SU-DHL-6 (cell line): ENCODE data around the gene UQCC5.

ENCODE experiments used
- H2AFZ ChIP-seq: fragments of 200-600 bp; sonication (generic); 2 replicates; pipeline ENCODE4 v1.6.1; 2014; ENCODE audit warnings: low read depth, mild to moderate bottlenecking, moderate library complexity, mixed read lengths, antibody characterized with exemption, low read length; ENCODE audit not compliant: severe bottlenecking
- H3F3A ChIP-seq: fragments of 200-600 bp; shearing (Covaris generic); 2 replicates; pipeline ENCODE4 v1.6.0; 2016; ENCODE audit warnings: antibody characterized with exemption, mild to moderate bottlenecking; ENCODE audit not compliant: insufficient read depth
- H3K27ac ChIP-seq: fragments of 200-600 bp; sonication (generic); 2 replicates; pipeline ENCODE4 v1.5.1; 2016; ENCODE audit warnings: low read depth, mild to moderate bottlenecking, low read length, moderate library complexity, mixed read lengths
- H3K27me3 ChIP-seq: fragments of 200-600 bp; sonication (generic), shearing (Covaris generic); 2 replicates; pipeline ENCODE4 v1.6.0; 2014; ENCODE audit warnings: mild to moderate bottlenecking, low read length
- H3K36me3 ChIP-seq: fragments of 200-600 bp; sonication (generic); 2 replicates; pipeline ENCODE4 v1.6.1; 2014; ENCODE audit warnings: mild to moderate bottlenecking, low read length, mixed read lengths
- H3K4me2 ChIP-seq: fragments of 300-600, 200-600 bp; shearing (Covaris generic), sonication (generic); 2 replicates; pipeline ENCODE4 v1.6.0; 2014; ENCODE audit warnings: low read length, low read depth, mild to moderate bottlenecking; ENCODE audit not compliant: poor library complexity, severe bottlenecking
- H3K4me3 ChIP-seq: fragments of 200-600 bp; sonication (generic); 2 replicates; pipeline ENCODE4 v1.5.1; 2014; ENCODE audit warnings: antibody characterized with exemption, low read length, mild to moderate bottlenecking, mixed read lengths; ENCODE audit not compliant: insufficient read depth, poor library complexity, severe bottlenecking
- H3K79me2 ChIP-seq: fragments of 200-600 bp; sonication (generic); 2 replicates; pipeline ENCODE4 v1.6.1; 2014; ENCODE audit warnings: mild to moderate bottlenecking, low read length, moderate library complexity; ENCODE audit not compliant: insufficient read depth
- H3K9ac ChIP-seq: fragments of 200-600 bp; sonication (generic); 2 replicates; pipeline ENCODE4 v1.7.0; 2014; ENCODE audit warnings: mild to moderate bottlenecking, low read length
- H3K9me2 ChIP-seq: fragments of 200-600 bp; sonication (generic); replicated peaks from 2 replicates; pipeline ENCODE4 v1.6.1; 2014; ENCODE audit warnings: low read length; ENCODE audit not compliant: insufficient read depth
- H3K9me3 ChIP-seq: fragments of 200-600 bp; sonication (generic); 2 replicates; pipeline ENCODE4 v1.6.1; 2014; ENCODE audit warnings: low read length, mixed read lengths; ENCODE audit not compliant: insufficient read depth
- H4K20me1 ChIP-seq: fragments of 200-600 bp; sonication (generic); 2 replicates; pipeline ENCODE4 v1.6.1; 2014; ENCODE audit warnings: low read depth, mild to moderate bottlenecking, antibody characterized with exemption, low read length, moderate library complexity, mixed read lengths
- EZH2phosphoT487 ChIP-seq: fragments of 200-600 bp; sonication (generic), shearing (Covaris generic); conservative IDR thresholded peaks from 2 replicates; pipeline ENCODE4 v1.6.1; 2018; ENCODE audit warnings: mild to moderate bottlenecking, antibody characterized with exemption, low read length, moderate library complexity, mixed read lengths
- TF ChIP-seq, protein P1 (sequence below): fragments of 200-600 bp; sonication (generic); IDR thresholded peaks from one replicate; pipeline ENCODE4 v1.5.1; 2017; ENCODE audit warnings: antibody characterized with exemption, mild to moderate bottlenecking, low read length, moderate library complexity; ENCODE audit not compliant: insufficient read depth, poor library complexity, severe bottlenecking

The UQCC5 gene

DNA sequence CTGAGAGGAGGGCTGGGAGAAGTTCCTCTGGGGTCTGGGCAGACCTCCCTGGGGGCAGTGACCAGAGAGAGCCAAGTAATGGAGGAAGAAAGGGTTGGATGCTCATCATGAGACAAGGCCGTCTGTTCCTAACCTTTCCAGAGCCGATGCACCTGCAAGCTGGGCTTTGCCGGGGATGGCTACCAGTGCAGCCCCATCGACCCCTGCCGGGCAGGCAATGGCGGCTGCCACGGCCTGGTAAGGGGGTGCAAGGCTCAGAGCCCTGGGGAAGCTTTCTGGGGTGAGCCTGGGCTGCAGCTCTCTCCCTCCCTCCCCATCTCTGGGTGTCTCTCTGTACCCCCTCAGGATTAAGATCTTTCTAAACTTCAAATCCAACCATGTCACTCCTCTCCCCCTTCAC lies 24.9 kb upstream of the UQCC5 start:
- Histone ChIP-seq H4K20me1 (no peaks in the 10 kb centered on the region), H3K4me2 (no peak overlapping the region), H3K4me3 (no peak overlapping the region), H3K79me2 (no peaks in the 10 kb centered on the region), H3K36me3 (no peaks in the 10 kb centered on the region), H3K9me3 (no peaks in the 10 kb centered on the region), H3K27ac (no peak overlapping the region), H3K9me2 (no peaks in the 10 kb centered on the region), H3F3A (no peaks in the 10 kb centered on the region), H3K27me3 (no peaks in the 10 kb centered on the region), H2AFZ (no peak overlapping the region), H3K9ac (no peak overlapping the region)
- TF ChIP-seq, protein P1, sequence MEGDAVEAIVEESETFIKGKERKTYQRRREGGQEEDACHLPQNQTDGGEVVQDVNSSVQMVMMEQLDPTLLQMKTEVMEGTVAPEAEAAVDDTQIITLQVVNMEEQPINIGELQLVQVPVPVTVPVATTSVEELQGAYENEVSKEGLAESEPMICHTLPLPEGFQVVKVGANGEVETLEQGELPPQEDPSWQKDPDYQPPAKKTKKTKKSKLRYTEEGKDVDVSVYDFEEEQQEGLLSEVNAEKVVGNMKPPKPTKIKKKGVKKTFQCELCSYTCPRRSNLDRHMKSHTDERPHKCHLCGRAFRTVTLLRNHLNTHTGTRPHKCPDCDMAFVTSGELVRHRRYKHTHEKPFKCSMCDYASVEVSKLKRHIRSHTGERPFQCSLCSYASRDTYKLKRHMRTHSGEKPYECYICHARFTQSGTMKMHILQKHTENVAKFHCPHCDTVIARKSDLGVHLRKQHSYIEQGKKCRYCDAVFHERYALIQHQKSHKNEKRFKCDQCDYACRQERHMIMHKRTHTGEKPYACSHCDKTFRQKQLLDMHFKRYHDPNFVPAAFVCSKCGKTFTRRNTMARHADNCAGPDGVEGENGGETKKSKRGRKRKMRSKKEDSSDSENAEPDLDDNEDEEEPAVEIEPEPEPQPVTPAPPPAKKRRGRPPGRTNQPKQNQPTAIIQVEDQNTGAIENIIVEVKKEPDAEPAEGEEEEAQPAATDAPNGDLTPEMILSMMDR, result no peak
- no peak for TF ChIP-seq EZH2phosphoT487

DNA sequence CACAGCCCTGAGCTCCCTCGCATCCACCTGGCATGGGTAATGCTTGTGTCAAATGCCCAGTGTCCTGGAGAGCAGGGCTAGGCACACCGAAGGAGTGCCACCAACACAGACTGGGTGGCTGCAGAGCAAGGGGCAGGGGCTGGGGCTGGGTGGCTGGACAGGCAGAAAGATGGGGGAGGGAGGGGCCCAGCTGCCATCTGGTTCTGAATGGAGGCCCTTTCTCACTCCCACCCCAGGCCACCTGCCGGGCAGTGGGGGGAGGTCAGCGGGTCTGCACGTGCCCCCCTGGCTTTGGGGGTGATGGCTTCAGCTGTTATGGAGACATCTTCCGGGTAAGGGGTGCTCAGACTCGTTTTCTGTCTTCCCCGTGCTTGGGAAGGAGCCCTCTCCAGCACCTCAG lies 24.3 kb upstream of the UQCC5 start:
- TF ChIP-seq EZH2phosphoT487, result no peak
- TF ChIP-seq, protein P1, result no peak
- Histone ChIP-seq H3F3A (no peaks in the 10 kb centered on the region), H3K27me3 (no peaks in the 10 kb centered on the region), H3K36me3 (no peaks in the 10 kb centered on the region), H3K9me2 (no peaks in the 10 kb centered on the region), H3K27ac (no peak overlapping the region), H3K4me2 (no peak overlapping the region), H3K9me3 (no peaks in the 10 kb centered on the region), H4K20me1 (no peaks in the 10 kb centered on the region), H3K9ac (no peak overlapping the region), H3K79me2 (no peaks in the 10 kb centered on the region), H2AFZ (no peak overlapping the region), H3K4me3 (no peak overlapping the region)

DNA sequence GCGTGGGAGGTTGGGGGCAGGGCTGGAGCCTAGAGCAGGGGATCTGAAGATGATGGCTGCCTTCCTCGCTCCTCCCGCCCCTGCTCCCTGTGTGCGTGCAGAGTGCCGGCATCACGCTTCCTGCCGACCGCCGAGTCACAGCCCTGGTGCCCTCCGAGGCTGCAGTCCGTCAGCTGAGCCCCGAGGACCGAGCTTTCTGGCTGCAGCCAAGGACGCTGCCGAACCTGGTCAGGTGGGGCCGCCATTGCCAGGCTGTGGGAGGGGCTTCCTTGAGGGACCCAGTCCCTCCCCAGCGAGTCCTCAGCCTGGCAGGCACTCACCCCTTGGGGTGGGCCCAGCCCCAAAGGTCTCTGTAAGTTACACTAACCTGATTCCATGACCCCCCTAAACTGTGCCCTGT lies 23.7 kb upstream of the UQCC5 start:
- Histone ChIP-seq H2AFZ (no peak overlapping the region), H3K4me2 (no peak overlapping the region), H3K79me2 (no peaks in the 10 kb centered on the region), H3K9ac (no peak overlapping the region), H3F3A (no peaks in the 10 kb centered on the region), H3K4me3 (no peak overlapping the region), H4K20me1 (no peaks in the 10 kb centered on the region), H3K27ac (no peak overlapping the region), H3K9me3 (no peaks in the 10 kb centered on the region), H3K36me3 (no peaks in the 10 kb centered on the region), H3K9me2 (no peaks in the 10 kb centered on the region), H3K27me3 (no peaks in the 10 kb centered on the region)
- TF ChIP-seq, protein P1, result no peak

DNA sequence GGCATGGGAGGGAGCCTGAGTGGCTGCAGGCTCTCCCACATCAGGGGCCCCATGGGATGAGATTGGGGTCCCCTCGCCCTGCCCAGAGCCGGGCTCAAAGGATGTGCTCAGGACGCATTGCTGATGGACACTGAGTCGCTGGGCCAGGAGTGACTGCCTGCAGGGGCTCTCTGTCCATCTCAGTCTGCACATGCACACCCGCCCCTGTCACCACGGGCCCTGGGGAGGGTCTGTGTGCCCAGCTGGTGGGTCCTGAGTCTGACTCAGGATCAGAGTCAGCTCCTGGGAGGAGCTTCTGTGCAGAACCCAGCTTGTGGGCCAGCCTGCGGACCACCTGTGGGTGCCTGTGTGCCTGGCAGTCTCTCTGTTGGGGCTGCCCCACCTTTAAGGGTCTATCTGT lies 23.1 kb upstream of the UQCC5 start:
- Histone ChIP-seq H3K9me3 (no peaks in the 10 kb centered on the region), H3K27me3 (no peaks in the 10 kb centered on the region), H3F3A (no peaks in the 10 kb centered on the region), H3K79me2 (no peaks in the 10 kb centered on the region), H3K4me2 (no peak overlapping the region), H3K9ac (no peak overlapping the region), H3K36me3 (no peaks in the 10 kb centered on the region), H3K9me2 (no peaks in the 10 kb centered on the region), H3K27ac (no peak overlapping the region), H3K4me3 (no peak overlapping the region), H2AFZ (no peak overlapping the region), H4K20me1 (no peaks in the 10 kb centered on the region)
- TF ChIP-seq EZH2phosphoT487, result no peak
- TF ChIP-seq, protein P1, result no peak
